Spleen (tissue), 11 donors: ENCODE data around the gene NOL9. TPM values are rescaled to one million over a fixed set of nuclear protein-coding genes. Genes with fewer than 3 reads are reported as not detected.

Experiments
- DNase-seq: peaks from one replicate; pipeline ENCODE4 v3.0.0-alpha.2; 2020
- H3K27ac ChIP-seq, 8 donors: fragments of 200-600 bp; sonication (generic) in 7 of 8; 1 replicate in 4 of 8; 2 replicates in 4 of 8; pipeline versions ENCODE4 v1.5.0 to v1.8.0; 2016 to 2021; ENCODE audit warnings: inconsistent platforms in 4 of 8, mild to moderate bottlenecking in 4 of 8, moderate library complexity in 1 of 8
- H3K27me3 ChIP-seq, 7 donors: fragments of 200-600 bp; sonication (generic) in 6 of 7; replicated peaks in 1 of 7; 1 replicate in 4 of 7; 2 replicates in 3 of 7; pipeline versions ENCODE4 v1.5.0 to v1.8.0; 2016 to 2021; ENCODE audit warnings: inconsistent platforms in 3 of 7, mild to moderate bottlenecking in 1 of 7
- H3K36me3 ChIP-seq, 6 donors: fragments of 200-600 bp; sonication (generic) in 5 of 6; 1 replicate in 4 of 6; 2 replicates in 2 of 6; pipeline versions ENCODE4 v1.5.0 to v1.8.0; 2016 to 2021; ENCODE audit warnings: inconsistent platforms in 2 of 6
- H3K4me1 ChIP-seq, 6 donors: fragments of 200-600 bp; sonication (generic) in 5 of 6; 1 replicate in 3 of 6; 2 replicates in 3 of 6; pipeline versions ENCODE4 v1.5.0 to v1.8.0; 2016 to 2021; ENCODE audit warnings: inconsistent platforms in 3 of 6
- H3K4me3 ChIP-seq, 8 donors: fragments of 200-600 bp; sonication (generic) in 7 of 8; 1 replicate in 4 of 8; 2 replicates in 4 of 8; pipeline versions ENCODE4 v1.5.0 to v1.8.0; 2016 to 2021; ENCODE audit warnings: inconsistent platforms in 4 of 8, mild to moderate bottlenecking in 4 of 8, moderate library complexity in 2 of 8
- H3K9me3 ChIP-seq, 8 donors: fragments of 200-600 bp; sonication (generic) in 7 of 8; 1 replicate in 4 of 8; 2 replicates in 4 of 8; pipeline versions ENCODE4 v1.5.0 to v1.8.0; 2016 to 2021; ENCODE audit warnings: inconsistent platforms in 4 of 8
- POLR2A ChIP-seq, 3 donors: fragments of 450-650 bp; IDR thresholded peaks; one replicate each; pipeline ENCODE4 v1.5.1; 2017; ENCODE audit warnings: antibody characterized with exemption in 3 of 3, mild to moderate bottlenecking in 1 of 3
- POLR2AphosphoS5 ChIP-seq, 3 donors: sonication (generic); formaldehyde crosslinking; IDR thresholded peaks; one replicate each; pipeline ENCODE4 v1.5.1; 2017; ENCODE audit warnings: antibody characterized with exemption in 3 of 3
- WGBS, 5 donors: extraction: QIAGEN DNeasy Blood & Tissue Kit in 3 of 5; methylation state at CpG; one replicate each; pipeline versions ENCODE4 v1.1.5 to v1.1.7; 2013 to 2018; 5-methylcytosine and 5-hydroxymethylcytosine counted together
- intact Hi-C: fragments of 100-400 bp; cut with DNase I; formaldehyde crosslinking; loops from one replicate; pipeline ENCODE4 v1.15.0; 2023; ENCODE audit warnings: low total_unique reads
- polyA plus RNA-seq, 3 donors: library from polyadenylated mRNA; stranded (reverse); fragments of 200-250 nt; gene quantifications; one replicate each; pipeline ENCODE4 v1.2.1, GENCODE V29; 2013
- total RNA-seq, 7 donors: library from RNA; depleted of rRNA in 3 of 7; stranded (reverse); fragments of >200 nt in 3 of 7; fragmentation: NEBNext Ultra II Directional in 4 of 7; extraction: Animal tissue kit (Norgen Biotek cat#: 25700) in 4 of 7; gene quantifications; one replicate each; pipeline versions ENCODE4 v1.1.0 to v1.2.1, GENCODE V29; 2016 to 2021
- TF ChIP-seq, protein P1 (sequence below), 11 experiments: fragments of 200-600 bp in 7 of 11; fragments of 450-650 bp in 4 of 11; sonication (generic) in 4 of 11; IDR thresholded peaks in 8 of 11; conservative IDR thresholded peaks in 3 of 11; 1 replicate in 7 of 11; 2 replicates in 4 of 11; pipeline versions ENCODE4 v1.4.0 to v1.8.0; 2016 to 2021; ENCODE audit warnings: antibody characterized with exemption in 11 of 11, inconsistent platforms in 4 of 11, mild to moderate bottlenecking in 1 of 11
- donor health status: healthy with polysubstance abuse.
- donor health status: DM: no; HTN: no; CAD: no; lungs with moderate emphysema.
- donor health status: DM: no; HTN: no; CAD: no.
- donor health status: Bipolar disorder and iron deficiency.
- donor health status: healthy.
- donor health status: DM: no; HTN: no; CAD: no.
- donor health status: DM: yes; HTN: yes; CAD: no.

NOL9 gene
- total and polyA plus RNA-seq, 10 donors = 4.2 to 55.2 (median 41.2) TPM

DNA sequence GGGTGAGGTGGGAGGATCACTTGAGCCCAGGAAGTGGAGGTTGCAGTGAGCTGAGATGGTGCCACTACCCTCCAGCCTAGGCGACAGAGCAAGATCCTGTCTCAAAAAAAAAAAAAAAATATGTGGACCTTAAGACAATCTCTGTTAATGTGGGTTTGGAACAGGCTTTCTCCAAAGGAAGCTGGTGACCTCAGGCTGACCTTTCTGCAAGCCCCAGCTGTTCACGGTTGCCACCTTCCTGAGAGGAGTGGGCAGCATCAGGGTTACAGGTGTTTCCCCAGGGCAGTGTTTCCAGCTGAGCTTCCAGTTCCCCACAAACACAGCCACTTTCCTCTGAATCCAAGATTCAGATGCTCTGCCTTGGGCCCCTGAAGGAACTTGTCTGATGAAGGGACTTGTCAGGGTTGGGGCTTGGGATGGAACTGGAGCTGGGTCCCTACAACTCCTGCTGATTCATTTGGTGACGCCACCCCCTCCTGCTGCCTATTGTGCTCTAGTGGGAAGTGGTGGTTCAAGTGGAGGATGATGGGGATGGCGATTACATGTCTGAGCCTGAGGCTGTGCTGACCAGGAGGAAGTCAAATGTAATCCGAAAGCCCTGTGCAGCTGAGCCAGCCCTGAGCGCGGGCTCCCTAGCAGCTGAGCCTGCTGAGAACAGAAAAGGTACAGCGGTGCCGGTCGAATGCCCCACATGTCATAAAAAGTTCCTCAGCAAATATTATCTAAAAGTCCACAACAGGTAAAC is 27.4 kb upstream of the NOL9 start:
- peak overlapping the region in 1 of 8 donors; percentile 90 for H3K4me3 ChIP-seq
- peaks cover 18 to 78% (median 52%) of the 10 kb centered on the region in 6 donors for H3K4me1 ChIP-seq
- H3K27me3 ChIP-seq = no peaks in the 10 kb centered on the region
- no peaks in the 10 kb centered on the region for H3K9me3 ChIP-seq
- TF ChIP-seq POLR2A (IDR thresholded peaks at IDR 0.05) = no peak
- peak in 2 of 3 donors; percentile 19 to 56 for TF ChIP-seq POLR2AphosphoS5 (IDR thresholded peaks at IDR 0.05)
- WGBS, 5 donors = 37 to 56% (median 49%) methylated on average over 10 of the region's 10 CpGs
- intact Hi-C loops = no loop called here
- peak; percentile 85 for DNase-seq
- peaks cover 0 to 17% (median 0%) of the 10 kb centered on the region in 6 donors for H3K36me3 ChIP-seq
- peak overlapping the region in 7 of 8 donors; percentile 69 to 98 (median 96) for H3K27ac ChIP-seq

DNA sequence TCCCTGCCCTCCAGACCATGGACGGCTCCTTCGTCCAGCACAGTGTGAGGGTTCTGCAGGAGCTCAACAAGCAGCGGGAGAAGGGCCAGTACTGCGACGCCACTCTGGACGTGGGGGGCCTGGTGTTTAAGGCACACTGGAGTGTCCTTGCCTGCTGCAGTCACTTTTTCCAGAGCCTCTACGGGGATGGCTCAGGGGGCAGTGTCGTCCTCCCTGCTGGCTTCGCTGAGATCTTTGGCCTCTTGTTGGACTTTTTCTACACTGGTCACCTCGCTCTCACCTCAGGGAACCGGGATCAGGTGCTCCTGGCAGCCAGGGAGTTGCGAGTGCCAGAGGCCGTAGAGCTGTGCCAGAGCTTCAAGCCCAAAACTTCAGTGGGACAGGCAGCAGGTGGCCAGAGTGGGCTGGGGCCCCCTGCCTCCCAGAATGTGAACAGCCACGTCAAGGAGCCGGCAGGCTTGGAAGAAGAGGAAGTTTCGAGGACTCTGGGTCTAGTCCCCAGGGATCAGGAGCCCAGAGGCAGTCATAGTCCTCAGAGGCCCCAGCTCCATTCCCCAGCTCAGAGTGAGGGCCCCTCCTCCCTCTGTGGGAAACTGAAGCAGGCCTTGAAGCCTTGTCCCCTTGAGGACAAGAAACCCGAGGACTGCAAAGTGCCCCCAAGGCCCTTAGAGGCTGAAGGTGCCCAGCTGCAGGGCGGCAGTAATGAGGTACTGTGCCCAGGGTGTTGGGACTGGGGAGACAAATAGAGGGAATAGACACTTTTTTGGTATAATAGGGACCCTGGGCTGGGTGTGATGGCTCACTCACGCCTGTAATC is 26.5 kb upstream of the NOL9 start:
- peaks cover 18 to 70% (median 50%) of the 10 kb centered on the region in 6 donors for H3K4me1 ChIP-seq
- TF ChIP-seq POLR2A (IDR thresholded peaks at IDR 0.05) = no peak
- no peak for TF ChIP-seq POLR2AphosphoS5 (IDR thresholded peaks at IDR 0.05)
- TF ChIP-seq, protein P1, sequence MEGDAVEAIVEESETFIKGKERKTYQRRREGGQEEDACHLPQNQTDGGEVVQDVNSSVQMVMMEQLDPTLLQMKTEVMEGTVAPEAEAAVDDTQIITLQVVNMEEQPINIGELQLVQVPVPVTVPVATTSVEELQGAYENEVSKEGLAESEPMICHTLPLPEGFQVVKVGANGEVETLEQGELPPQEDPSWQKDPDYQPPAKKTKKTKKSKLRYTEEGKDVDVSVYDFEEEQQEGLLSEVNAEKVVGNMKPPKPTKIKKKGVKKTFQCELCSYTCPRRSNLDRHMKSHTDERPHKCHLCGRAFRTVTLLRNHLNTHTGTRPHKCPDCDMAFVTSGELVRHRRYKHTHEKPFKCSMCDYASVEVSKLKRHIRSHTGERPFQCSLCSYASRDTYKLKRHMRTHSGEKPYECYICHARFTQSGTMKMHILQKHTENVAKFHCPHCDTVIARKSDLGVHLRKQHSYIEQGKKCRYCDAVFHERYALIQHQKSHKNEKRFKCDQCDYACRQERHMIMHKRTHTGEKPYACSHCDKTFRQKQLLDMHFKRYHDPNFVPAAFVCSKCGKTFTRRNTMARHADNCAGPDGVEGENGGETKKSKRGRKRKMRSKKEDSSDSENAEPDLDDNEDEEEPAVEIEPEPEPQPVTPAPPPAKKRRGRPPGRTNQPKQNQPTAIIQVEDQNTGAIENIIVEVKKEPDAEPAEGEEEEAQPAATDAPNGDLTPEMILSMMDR (IDR thresholded peaks at IDR 0.05 in 8 of 11, conservative IDR thresholded peaks at IDR 0.05 in 3 of 11) = no peak
- no peaks in the 10 kb centered on the region for H3K9me3 ChIP-seq
- H3K4me3 ChIP-seq = peak overlapping the region; percentile 73 to 92 (median 88)
- intact Hi-C loops = no loop called here
- DNase-seq = peak; percentile 83
- H3K36me3 ChIP-seq = peaks cover 0 to 8% (median 0%) of the 10 kb centered on the region in 6 donors
- WGBS, 5 donors = 30 to 40% (median 32%) methylated on average over 10 to 19 of the region's 19 CpGs
- peak overlapping the region; percentile 86 to 98 (median 95) for H3K27ac ChIP-seq
- H3K27me3 ChIP-seq = no peaks in the 10 kb centered on the region

DNA sequence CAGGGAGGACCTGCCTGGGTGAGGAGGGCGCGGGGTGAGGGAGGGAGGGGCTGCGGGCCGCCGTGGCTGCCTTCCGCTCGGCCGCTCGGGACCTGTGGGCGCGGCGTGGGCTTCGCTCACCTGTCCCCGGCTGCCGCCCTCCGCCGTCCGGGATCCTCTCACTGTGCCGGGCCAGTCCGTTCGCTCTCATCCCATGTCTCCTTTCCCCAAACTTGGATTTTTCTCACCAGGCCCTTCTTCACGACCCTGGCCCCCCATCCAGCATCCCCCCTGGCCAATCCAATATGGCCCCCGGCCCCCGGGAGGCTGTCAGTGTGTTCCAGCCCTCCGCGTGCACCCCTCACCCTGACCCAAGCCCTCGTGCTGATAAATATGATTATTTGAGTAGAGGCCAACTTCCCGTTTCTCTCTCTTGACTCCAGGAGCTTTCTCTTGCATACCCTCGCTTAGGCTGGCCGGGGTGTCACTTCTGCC is 25.8 kb upstream of the NOL9 start:
- TF ChIP-seq POLR2AphosphoS5 (IDR thresholded peaks at IDR 0.05) (no peak), POLR2A (IDR thresholded peaks at IDR 0.05) (no peak)
- TF ChIP-seq, protein P1 (IDR thresholded peaks at IDR 0.05 in 8 of 11, conservative IDR thresholded peaks at IDR 0.05 in 3 of 11) = peak in 1 of 11 experiments; percentile 3
- Histone ChIP-seq H3K4me3 (peak overlapping the region; percentile 73 to 92 (median 88)), H3K4me1 (peaks cover 18 to 63% (median 49%) of the 10 kb centered on the region in 6 donors), H3K9me3 (no peaks in the 10 kb centered on the region), H3K27me3 (no peaks in the 10 kb centered on the region), H3K36me3 (peaks cover 0 to 1% (median 0%) of the 10 kb centered on the region in 6 donors), H3K27ac (peak overlapping the region; percentile 86 to 98 (median 95))
- DNase-seq = no peak
- 0 to 2% (median 0%) methylated on average over 10 to 30 of the region's 30 CpGs for WGBS, 5 donors
- intact Hi-C loops = no loop called here

DNA sequence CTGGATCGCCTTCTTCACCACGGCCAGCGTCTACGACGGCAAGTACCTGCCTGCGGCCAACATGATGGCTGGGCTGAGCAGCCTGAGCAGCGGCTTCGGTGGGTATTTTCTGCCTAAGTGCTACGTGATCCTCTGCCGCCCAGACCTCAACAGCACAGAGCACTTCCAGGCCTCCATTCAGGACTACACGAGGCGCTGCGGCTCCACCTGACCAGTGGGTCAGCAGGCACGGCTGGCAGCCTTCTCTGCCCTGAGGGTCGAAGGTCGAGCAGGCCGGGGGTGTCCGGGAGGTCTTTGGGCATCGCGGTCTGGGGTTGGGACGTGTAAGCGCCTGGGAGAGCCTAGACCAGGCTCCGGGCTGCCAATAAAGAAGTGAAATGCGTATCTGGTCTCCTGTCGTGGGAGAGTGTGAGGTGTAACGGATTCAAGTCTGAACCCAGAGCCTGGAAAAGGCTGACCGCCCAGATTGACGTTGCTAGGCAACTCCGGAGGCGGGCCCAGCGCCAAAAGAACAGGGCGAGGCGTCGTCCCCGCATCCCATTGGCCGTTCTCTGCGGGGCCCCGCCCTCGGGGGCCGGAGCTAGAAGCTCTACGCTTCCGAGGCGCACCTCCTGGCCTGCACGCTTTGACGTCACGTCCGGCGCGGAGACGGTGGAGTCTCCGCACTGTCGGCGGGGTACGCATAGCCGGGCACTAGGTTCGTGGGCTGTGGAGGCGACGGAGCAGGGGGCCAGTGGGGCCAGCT is 25.2 kb upstream of the NOL9 start, which contains the start of gene ZBTB48:
Gene ZBTB48, plus strand, starts transcription at position 621 of the 745 bp plus-strand sequence. CDS start 616 bp downstream, outside the sequence.
- TF ChIP-seq POLR2AphosphoS5 (IDR thresholded peaks at IDR 0.05) = peak; percentile 99
- TF ChIP-seq, protein P1 (IDR thresholded peaks at IDR 0.05 in 8 of 11, conservative IDR thresholded peaks at IDR 0.05 in 3 of 11) = peak in 3 of 11 experiments; percentile 20 to 32 (median 22)
- TF ChIP-seq POLR2A (IDR thresholded peaks at IDR 0.05) = peak; percentile 47 to 90 (median 84)
- no peaks in the 10 kb centered on the region for H3K36me3 ChIP-seq
- H3K4me3 ChIP-seq = peak within 1 kb of the TSS; percentile 73 to 92 (median 88)
- intact Hi-C loops = loop anchor here (10.0 kb wide), 1 partner anchor 45 kb away; the partner anchor contains the start of gene THAP3
- H3K27ac ChIP-seq = peak within 1 kb of the TSS; percentile 86 to 98 (median 95)
- WGBS, 5 donors = 14 to 21% (median 19%) methylated on average over 50 to 58 of the region's 58 CpGs
- H3K4me1 ChIP-seq = peaks cover 18 to 57% (median 44%) of the 10 kb centered on the region in 6 donors
- H3K9me3 ChIP-seq = no peaks in the 10 kb centered on the region
- peak; percentile 100 for DNase-seq
- no peaks in the 10 kb centered on the region for H3K27me3 ChIP-seq
